Ovary (tissue), 9 donors: ENCODE measurements around the gene DNER. TPM values are rescaled to one million over a fixed set of nuclear protein-coding genes. Genes with fewer than 3 reads are reported as not detected.

ENCODE experiments used
- DNase-seq, 5 donors: peaks; one replicate each; pipeline ENCODE4 v3.0.0-alpha.2; 2019 to 2020
- H3K27ac ChIP-seq, 2 donors: fragments of 200-600 bp; one replicate each; pipeline versions ENCODE4 v1.5.1 to v1.8.0; 2019 to 2022
- H3K27me3 ChIP-seq: fragments of 200-600 bp; one replicate; pipeline ENCODE4 v1.8.0; 2022
- H3K36me3 ChIP-seq: fragments of 200-600 bp; sonication (generic); one replicate; pipeline ENCODE4 v1.5.1; 2019
- H3K4me1 ChIP-seq: one replicate; pipeline ENCODE4 v1.8.1; 2013; ENCODE audit warnings: mild to moderate bottlenecking, moderate library complexity; ENCODE audit not compliant: insufficient read depth
- H3K4me3 ChIP-seq: fragments of 200-600 bp; sonication (generic); one replicate; pipeline ENCODE4 v1.5.1; 2017
- H3K9me3 ChIP-seq, 2 donors: fragments of 200-600 bp in 1 of 2; sonication (generic) in 1 of 2; one replicate each; pipeline versions ENCODE4 v1.5.1 to v1.8.1; 2013 to 2019; ENCODE audit warnings: mild to moderate bottlenecking in 1 of 2, moderate library complexity in 1 of 2
- EP300 ChIP-seq: sonication (generic); formaldehyde crosslinking; IDR thresholded peaks from one replicate; pipeline ENCODE4 v1.6.1; 2017; ENCODE audit warnings: antibody characterized with exemption
- POLR2A ChIP-seq: fragments of 450-650 bp; IDR thresholded peaks from one replicate; pipeline ENCODE4 v1.6.1; 2017; ENCODE audit warnings: antibody characterized with exemption, mild to moderate bottlenecking, moderate library complexity
- WGBS, 3 donors: extraction: QIAGEN DNeasy Blood & Tissue Kit in 1 of 3; methylation state at CpG; one replicate each; pipeline versions ENCODE4 v1.1.5 to v1.1.7; 2013 to 2017; 5-methylcytosine and 5-hydroxymethylcytosine counted together
- intact Hi-C, 4 donors: fragments of 100-400 bp; cut with DNase I; formaldehyde crosslinking; loops; one replicate each; pipeline versions ENCODE4 v1.11.0 to v1.15.1; 2022 to 2023
- polyA plus RNA-seq, 2 donors: library from polyadenylated mRNA; stranded (reverse); fragments of 200-250 nt in 1 of 2; fragments of 350-450 nt in 1 of 2; fragmentation: Illumina TruSeq in 1 of 2; extraction: RNeasy Lipid Tissue Mini Kit (QIAGEN cat#74804) in 1 of 2; gene quantifications; one replicate each; pipeline ENCODE4 v1.2.3, GENCODE V29; 2013 to 2014
- total RNA-seq, 7 donors: library from RNA; depleted of rRNA in 2 of 7; stranded (reverse); fragments of >200 nt in 2 of 7; fragmentation: NEBNext Ultra II Directional in 3 of 7; extraction: Animal tissue kit (Norgen Biotek cat#: 25700) in 3 of 7; gene quantifications; one replicate each; pipeline versions ENCODE4 v1.1.0 to v1.2.4, GENCODE V29; 2016 to 2023
- TF ChIP-seq, protein P1 (sequence below), 3 donors: fragments of 450-650 bp in 2 of 3; fragments of 200-600 bp in 1 of 3; IDR thresholded peaks; one replicate each; pipeline versions ENCODE4 v1.5.1 to v1.8.0; 2016 to 2022; ENCODE audit warnings: antibody characterized with exemption in 3 of 3, mild to moderate bottlenecking in 1 of 3
- donor health status: DM: no; HTN: no; CAD: no; lungs with moderate emphysema.
- donor health status: DM: no; HTN: no; CAD: no.
- donor health status: Bipolar disorder and iron deficiency.
- donor health status: DM: yes; HTN: yes; CAD: no.
- donor health status: DM: no; HTN: no; CAD: no.
- donor health status: DM: yes; HTN: yes; CAD: no.

The DNER gene
- total and polyA plus RNA-seq, 9 donors: 0.17 to 2.7 (median 1.2) TPM; not detected in 1

DNA sequence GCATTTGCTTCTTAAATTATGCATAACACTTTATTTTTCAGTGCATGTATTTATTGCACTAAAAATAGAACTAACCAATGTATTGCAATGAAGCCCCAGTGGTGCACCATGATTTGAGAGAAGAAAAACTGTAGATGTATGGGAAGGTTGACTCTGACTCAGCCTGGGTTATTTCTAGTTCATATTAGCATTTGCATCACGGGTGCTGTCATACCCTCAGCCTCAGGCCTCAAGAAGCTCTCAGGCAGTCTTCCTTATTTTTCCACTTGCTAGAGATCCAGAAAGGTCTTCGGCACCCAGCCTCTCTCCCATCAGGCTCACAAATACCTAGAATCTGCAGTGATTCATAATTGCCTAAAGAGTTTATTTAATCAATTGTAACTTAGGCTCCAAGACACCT lies 148.0 kb downstream of the DNER start:
- intact Hi-C loops: no loop called here
- no peak overlapping the region for H3K4me3 ChIP-seq
- DNase-seq: no peak
- H3K36me3 ChIP-seq: no peaks in the 10 kb centered on the region
- no peaks in the 10 kb centered on the region for H3K9me3 ChIP-seq
- no peak overlapping the region for H3K27ac ChIP-seq
- no peak for TF ChIP-seq EP300
- TF ChIP-seq POLR2A: no peak
- TF ChIP-seq, protein P1, sequence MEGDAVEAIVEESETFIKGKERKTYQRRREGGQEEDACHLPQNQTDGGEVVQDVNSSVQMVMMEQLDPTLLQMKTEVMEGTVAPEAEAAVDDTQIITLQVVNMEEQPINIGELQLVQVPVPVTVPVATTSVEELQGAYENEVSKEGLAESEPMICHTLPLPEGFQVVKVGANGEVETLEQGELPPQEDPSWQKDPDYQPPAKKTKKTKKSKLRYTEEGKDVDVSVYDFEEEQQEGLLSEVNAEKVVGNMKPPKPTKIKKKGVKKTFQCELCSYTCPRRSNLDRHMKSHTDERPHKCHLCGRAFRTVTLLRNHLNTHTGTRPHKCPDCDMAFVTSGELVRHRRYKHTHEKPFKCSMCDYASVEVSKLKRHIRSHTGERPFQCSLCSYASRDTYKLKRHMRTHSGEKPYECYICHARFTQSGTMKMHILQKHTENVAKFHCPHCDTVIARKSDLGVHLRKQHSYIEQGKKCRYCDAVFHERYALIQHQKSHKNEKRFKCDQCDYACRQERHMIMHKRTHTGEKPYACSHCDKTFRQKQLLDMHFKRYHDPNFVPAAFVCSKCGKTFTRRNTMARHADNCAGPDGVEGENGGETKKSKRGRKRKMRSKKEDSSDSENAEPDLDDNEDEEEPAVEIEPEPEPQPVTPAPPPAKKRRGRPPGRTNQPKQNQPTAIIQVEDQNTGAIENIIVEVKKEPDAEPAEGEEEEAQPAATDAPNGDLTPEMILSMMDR (IDR thresholded peaks at IDR 0.05): no peak
- no peaks in the 10 kb centered on the region for H3K27me3 ChIP-seq
- 84 to 90% (median 87%) methylated on average over 2 of the region's 2 CpGs for WGBS, 3 donors
- no peaks in the 10 kb centered on the region for H3K4me1 ChIP-seq

DNA sequence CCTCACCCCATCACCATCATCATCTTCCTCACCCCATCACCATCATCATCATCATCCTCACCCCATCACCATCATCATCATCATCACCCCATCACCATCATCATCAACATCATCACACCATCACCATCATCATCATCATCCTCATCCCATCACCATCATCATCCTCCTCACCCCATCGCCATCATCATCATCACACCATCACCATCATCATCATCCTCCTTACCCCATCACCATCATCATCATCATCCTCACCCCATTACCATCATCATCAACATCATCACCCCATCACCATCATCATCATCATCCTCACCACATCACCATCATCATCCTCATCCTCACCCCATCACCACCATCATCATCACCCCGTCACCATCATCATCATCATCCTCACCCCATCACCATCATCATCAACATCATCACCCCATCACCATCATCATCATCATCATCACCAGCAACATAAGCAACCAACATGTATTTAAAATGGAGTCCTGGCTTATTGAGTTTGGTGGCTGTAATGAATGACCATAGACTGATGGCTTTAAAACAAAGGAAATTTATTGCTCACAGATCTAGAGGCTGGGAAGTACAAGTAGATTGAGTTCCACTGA lies 150.0 kb downstream of the DNER start:
- DNase-seq: no peak
- no peaks in the 10 kb centered on the region for H3K27me3 ChIP-seq
- H3K27ac ChIP-seq: no peak overlapping the region
- H3K9me3 ChIP-seq: no peaks in the 10 kb centered on the region
- H3K4me1 ChIP-seq: no peaks in the 10 kb centered on the region
- intact Hi-C loops: no loop called here
- TF ChIP-seq EP300 (no peak), POLR2A (no peak)
- TF ChIP-seq, protein P1 (IDR thresholded peaks at IDR 0.05): no peak
- H3K36me3 ChIP-seq: no peaks in the 10 kb centered on the region
- H3K4me3 ChIP-seq: no peak overlapping the region
- WGBS, 3 donors: 81 to 84% (median 84%) methylated on average over 2 of the region's 2 CpGs

DNA sequence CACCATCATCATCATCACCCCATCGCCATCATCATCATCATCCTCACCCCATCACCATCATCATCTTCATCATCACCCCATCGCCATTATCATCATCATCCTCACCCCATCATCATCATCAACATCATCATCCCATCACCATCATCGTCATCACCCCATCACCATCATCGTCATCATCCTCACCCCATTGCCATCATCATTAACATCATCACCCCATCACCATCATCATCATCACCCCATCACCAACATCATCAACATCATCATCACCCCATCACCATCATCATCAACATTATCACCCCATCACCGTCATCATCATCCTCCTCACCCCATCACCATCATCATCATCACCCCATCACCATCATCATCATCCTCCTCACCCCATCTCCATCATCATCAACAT lies 151.0 kb downstream of the DNER start:
- intact Hi-C loops: no loop called here
- Histone ChIP-seq H3K27ac (no peak overlapping the region), H3K27me3 (no peaks in the 10 kb centered on the region), H3K36me3 (no peaks in the 10 kb centered on the region), H3K4me1 (no peaks in the 10 kb centered on the region), H3K9me3 (no peaks in the 10 kb centered on the region), H3K4me3 (no peak overlapping the region)
- TF ChIP-seq POLR2A: no peak
- TF ChIP-seq EP300: no peak
- TF ChIP-seq, protein P1 (IDR thresholded peaks at IDR 0.05): no peak
- DNase-seq: no peak
- 90 to 92% (median 91%) methylated on average over 5 of the region's 5 CpGs for WGBS, 3 donors

DNA sequence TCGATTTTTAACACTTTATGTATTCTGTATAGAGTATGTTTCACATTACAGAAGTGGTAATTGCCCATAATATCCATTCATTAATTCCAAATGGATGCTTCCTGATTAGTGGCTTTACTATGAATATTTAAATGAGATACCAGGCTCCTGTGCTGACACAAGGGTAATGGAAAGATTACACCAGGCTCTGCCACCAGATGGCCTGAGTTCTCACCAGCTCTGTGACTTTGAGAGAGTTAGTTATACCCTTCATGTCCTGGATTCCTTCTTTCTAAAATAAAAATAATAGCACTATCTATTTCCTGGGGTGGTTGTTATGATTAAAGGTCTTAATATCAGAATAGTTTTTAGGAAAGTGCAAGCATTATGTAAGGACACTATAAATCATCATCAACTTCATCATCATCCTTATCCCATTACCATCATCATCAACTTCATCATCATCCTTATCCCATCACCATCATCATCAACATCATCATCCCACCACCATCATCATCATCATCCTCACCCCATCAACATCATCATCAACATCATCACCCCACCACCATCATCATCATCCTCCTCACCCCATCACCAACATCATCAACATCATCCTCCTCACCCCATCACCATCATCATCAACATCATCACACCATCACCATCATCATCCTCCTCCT lies 151.8 kb downstream of the DNER start:
- 73 to 81% (median 75%) methylated on average over 1 of the region's 1 CpG for WGBS, 3 donors
- TF ChIP-seq POLR2A (no peak), EP300 (no peak)
- TF ChIP-seq, protein P1 (IDR thresholded peaks at IDR 0.05): no peak
- no peaks in the 10 kb centered on the region for H3K36me3 ChIP-seq
- no peak for DNase-seq
- intact Hi-C loops: no loop called here
- H3K4me3 ChIP-seq: no peak overlapping the region
- no peaks in the 10 kb centered on the region for H3K9me3 ChIP-seq
- no peaks in the 10 kb centered on the region for H3K4me1 ChIP-seq
- H3K27me3 ChIP-seq: no peaks in the 10 kb centered on the region
- H3K27ac ChIP-seq: no peak overlapping the region
